HCT116 (cell line): Measurements from ENCODE around the gene FNDC3B. TPM values are rescaled to one million over a fixed set of nuclear protein-coding genes. Genes with fewer than 3 reads are reported as not detected.

ENCODE experiments used
- ATAC-seq: fragments of 200-7000 bp; cut with Tn5 transposase; 2 replicates; pipeline ENCODE4 v1.9.1; 2020; ENCODE audit warnings: mild to moderate bottlenecking, moderate library complexity
- BruUV-seq: library from RNA; stranded (reverse); fragments of 400-500 nt; replicated peaks from 2 replicates; lab custom pipeline; 2021; lab: Mats Ljungman, UMichigan
- CTCF ChIA-PET: fragments of 300-600 bp; sonication (Branson Sonifier 250); formaldehyde crosslinking; loops from one replicate; lab custom pipeline; 2021; ENCODE audit warnings: antibody characterized with exemption; lab: Charles Lee
- POLR2A ChIA-PET: fragments of 300-600, 350-600 bp; sonication (Branson Sonifier 250); formaldehyde crosslinking; loops from one replicate; lab custom pipeline; 2021; ENCODE audit warnings: antibody characterized with exemption; lab: Charles Lee
- RAD21 ChIA-PET, 2 experiments: fragments of 300-600 bp; sonication (Branson Sonifier 250); formaldehyde crosslinking; loops; one replicate each; lab custom pipeline; 2023; ENCODE audit warnings: low total read pairs in 2 of 2; ENCODE audit not compliant: uncharacterized antibody in 2 of 2, unreplicated experiment in 2 of 2, low non-redundant PET in 1 of 2; lab: Charles Lee
- DNase-seq: peaks from one replicate; pipeline ENCODE4 v3.0.0-alpha.2; 2010; ENCODE audit warnings: low read depth, low spot score
- H2AFZ ChIP-seq: fragments of 200-600 bp; shearing (Covaris generic), sonication (generic); 2 replicates; pipeline ENCODE4 v1.6.1; 2017; ENCODE audit warnings: low read depth, mixed run types, mixed read lengths, antibody characterized with exemption, low read length; ENCODE audit not compliant: poor library complexity, severe bottlenecking
- H3K27ac ChIP-seq: 2 replicates; pipeline ENCODE4 v1.5.1; 2012; ENCODE audit warnings: low read depth, low read length
- H3K27me3 ChIP-seq: fragments of 200-600 bp; sonication (generic); 2 replicates; pipeline ENCODE4 v1.6.1; 2016; ENCODE audit warnings: mixed run types, low read length, mixed read lengths; ENCODE audit not compliant: insufficient read depth
- H3K36me3 ChIP-seq, 2 experiments: fragments of 200-500 bp in 1 of 2; fragments of 200-600 bp in 1 of 2; sonication (Bioruptor generic) in 1 of 2; sonication (generic) in 1 of 2; 2 replicates each; pipeline versions ENCODE4 v1.5.1 to v1.6.1; 2014 to 2016; ENCODE audit warnings: low read length in 2 of 2, inconsistent platforms in 1 of 2, mixed read lengths in 1 of 2, mixed run types in 1 of 2; ENCODE audit not compliant: insufficient read depth in 2 of 2, control insufficient read depth in 1 of 2
- H3K4me1 ChIP-seq, 2 experiments: fragments of 200-600 bp in 1 of 2; sonication (generic) in 1 of 2; 2 replicates each; pipeline versions ENCODE4 v1.5.1 to v1.6.1; 2012 to 2017; ENCODE audit warnings: low read length in 2 of 2, inconsistent platforms in 1 of 2, mild to moderate bottlenecking in 1 of 2, mixed read lengths in 1 of 2, mixed run types in 1 of 2, moderate library complexity in 1 of 2; ENCODE audit not compliant: insufficient read depth in 2 of 2, control insufficient read depth in 1 of 2
- H3K4me2 ChIP-seq: fragments of 200-600 bp; sonication (generic); 2 replicates; pipeline ENCODE4 v1.6.1; 2017; ENCODE audit warnings: mixed run types, low read length, mixed read lengths
- H3K4me3 ChIP-seq, 2 experiments: fragments of 200-600 bp in 1 of 2; sonication (generic) in 1 of 2; replicated peaks in 1 of 2; 2 replicates each; pipeline ENCODE4 v1.5.1; 2011 to 2016; ENCODE audit warnings: low read length in 2 of 2, control low read depth in 1 of 2, low read depth in 1 of 2, mild to moderate bottlenecking in 1 of 2, mixed read lengths in 1 of 2, mixed run types in 1 of 2
- H3K79me2 ChIP-seq: fragments of 200-600 bp; sonication (generic); 2 replicates; pipeline ENCODE4 v1.6.1; 2017; ENCODE audit warnings: mild to moderate bottlenecking, mixed run types, low read length, moderate library complexity, mixed read lengths; ENCODE audit not compliant: insufficient read depth
- H3K9ac ChIP-seq: fragments of 200-600 bp; sonication (generic); 2 replicates; pipeline ENCODE4 v1.6.1; 2016; ENCODE audit warnings: low read length, mixed read lengths
- H3K9me2 ChIP-seq: fragments of 200-600 bp; sonication (generic), shearing (Covaris generic); 2 replicates; pipeline ENCODE4 v1.6.1; 2017; ENCODE audit warnings: mixed run types, mild to moderate bottlenecking, moderate library complexity; ENCODE audit not compliant: insufficient read depth
- H3K9me3 ChIP-seq, 2 experiments: fragments of 200-500 bp in 1 of 2; fragments of 200-600 bp in 1 of 2; sonication (Bioruptor generic) in 1 of 2; sonication (generic) in 1 of 2; 2 replicates each; pipeline ENCODE4 v1.6.1; 2014 to 2017; ENCODE audit warnings: low read length in 2 of 2, mixed read lengths in 2 of 2, inconsistent platforms in 1 of 2, low read depth in 1 of 2, mild to moderate bottlenecking in 1 of 2, mixed run types in 1 of 2, moderate library complexity in 1 of 2; ENCODE audit not compliant: control insufficient read depth in 1 of 2, insufficient read depth in 1 of 2
- H4K20me1 ChIP-seq: fragments of 200-600 bp; sonication (generic), shearing (Covaris generic); 2 replicates; pipeline ENCODE4 v1.6.1; 2017; ENCODE audit warnings: mixed run types, mild to moderate bottlenecking, moderate library complexity; ENCODE audit not compliant: insufficient read depth
- EGR1 ChIP-seq: IDR thresholded peaks from 2 replicates; pipeline ENCODE4 v1.6.1; 2012; ENCODE audit warnings: low read depth
- EZH2phosphoT487 ChIP-seq: fragments of 200-600 bp; IDR thresholded peaks from 2 replicates; pipeline ENCODE4 v1.6.1; 2018; ENCODE audit warnings: antibody characterized with exemption, borderline replicate concordance
- FOSL1 ChIP-seq: IDR thresholded peaks from 2 replicates; pipeline ENCODE4 v1.6.1; 2012; ENCODE audit warnings: low read depth
- POLR2A ChIP-seq: IDR thresholded peaks from 2 replicates; pipeline ENCODE4 v1.7.0; 2011; ENCODE audit warnings: borderline replicate concordance; ENCODE audit not compliant: insufficient read depth, insufficient read length; ENCODE audit errors: extremely low read depth
- SP1 ChIP-seq: IDR thresholded peaks from 2 replicates; pipeline ENCODE4 v1.6.1; 2012; ENCODE audit warnings: low read depth
- SRF ChIP-seq: IDR thresholded peaks from 2 replicates; pipeline ENCODE4 v1.6.1; 2012; ENCODE audit warnings: low read depth
- TCF7L2 ChIP-seq: IDR thresholded peaks from 2 replicates; pipeline ENCODE4 v1.7.0; 2011; ENCODE audit warnings: borderline replicate concordance, inconsistent platforms; ENCODE audit not compliant: insufficient read depth, insufficient read length; ENCODE audit errors: extremely low read depth
- YY1 ChIP-seq: IDR thresholded peaks from 2 replicates; pipeline ENCODE4 v1.6.1; 2011; ENCODE audit warnings: low read length, low read depth, moderate library complexity, mild to moderate bottlenecking; ENCODE audit not compliant: insufficient replicate concordance; ENCODE audit errors: extremely low read depth
- ZFX ChIP-seq: fragments of 450-650 bp; IDR thresholded peaks from 2 replicates; pipeline ENCODE4 v1.6.1; 2017
- ZNF274 ChIP-seq: fragments of 200-500 bp; sonication (Bioruptor generic); IDR thresholded peaks from 2 replicates; pipeline ENCODE4 v1.6.1; 2014; ENCODE audit warnings: mild to moderate bottlenecking, low read depth, low read length, inconsistent platforms
- intact Hi-C: fragments of 100-400 bp; cut with micrococcal nuclease; formaldehyde crosslinking; loops from 2 replicates; pipeline ENCODE4 v1.10.0; 2022
- total RNA-seq: library from RNA; stranded (reverse); gene quantifications from one replicate; pipeline ENCODE4 v1.2.1, GENCODE V29; 2021; ENCODE audit not compliant: unreplicated experiment
- TF ChIP-seq, protein P1 (sequence below): IDR thresholded peaks from 2 replicates; pipeline ENCODE4 v1.6.1; 2012; ENCODE audit warnings: low read depth
- TF ChIP-seq, protein P2 (sequence below): IDR thresholded peaks from 2 replicates; pipeline ENCODE4 v1.6.1; 2011; ENCODE audit warnings: mild to moderate bottlenecking, low read length, moderate library complexity; ENCODE audit not compliant: insufficient replicate concordance; ENCODE audit errors: extremely low read depth
- TF ChIP-seq, protein P3 (sequence below): IDR thresholded peaks from 2 replicates; pipeline ENCODE4 v1.6.1; 2012

FNDC3B gene
- total RNA-seq, 1 experiment from 2014 or later: 45.7 TPM

DNA sequence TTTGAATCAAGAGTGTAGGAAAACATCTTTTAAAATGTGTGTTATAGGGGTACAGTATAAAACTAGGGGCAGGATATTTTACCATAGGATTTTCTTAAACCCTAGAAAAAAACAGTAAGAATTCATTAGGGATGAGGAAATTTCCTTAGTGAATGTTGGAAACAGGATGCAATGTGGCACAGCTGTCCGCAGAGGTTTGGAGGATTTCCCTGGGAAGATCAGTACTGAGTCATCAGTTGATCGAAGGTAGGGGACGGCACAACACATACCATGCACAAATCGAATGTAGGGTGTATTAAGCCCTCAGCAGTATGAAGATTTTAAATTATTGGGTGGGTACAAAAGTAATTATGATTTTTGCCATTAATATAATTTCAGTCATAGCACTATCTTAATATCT is 49.9 kb downstream of the FNDC3B start (continued):
- TF ChIP-seq, protein P1, sequence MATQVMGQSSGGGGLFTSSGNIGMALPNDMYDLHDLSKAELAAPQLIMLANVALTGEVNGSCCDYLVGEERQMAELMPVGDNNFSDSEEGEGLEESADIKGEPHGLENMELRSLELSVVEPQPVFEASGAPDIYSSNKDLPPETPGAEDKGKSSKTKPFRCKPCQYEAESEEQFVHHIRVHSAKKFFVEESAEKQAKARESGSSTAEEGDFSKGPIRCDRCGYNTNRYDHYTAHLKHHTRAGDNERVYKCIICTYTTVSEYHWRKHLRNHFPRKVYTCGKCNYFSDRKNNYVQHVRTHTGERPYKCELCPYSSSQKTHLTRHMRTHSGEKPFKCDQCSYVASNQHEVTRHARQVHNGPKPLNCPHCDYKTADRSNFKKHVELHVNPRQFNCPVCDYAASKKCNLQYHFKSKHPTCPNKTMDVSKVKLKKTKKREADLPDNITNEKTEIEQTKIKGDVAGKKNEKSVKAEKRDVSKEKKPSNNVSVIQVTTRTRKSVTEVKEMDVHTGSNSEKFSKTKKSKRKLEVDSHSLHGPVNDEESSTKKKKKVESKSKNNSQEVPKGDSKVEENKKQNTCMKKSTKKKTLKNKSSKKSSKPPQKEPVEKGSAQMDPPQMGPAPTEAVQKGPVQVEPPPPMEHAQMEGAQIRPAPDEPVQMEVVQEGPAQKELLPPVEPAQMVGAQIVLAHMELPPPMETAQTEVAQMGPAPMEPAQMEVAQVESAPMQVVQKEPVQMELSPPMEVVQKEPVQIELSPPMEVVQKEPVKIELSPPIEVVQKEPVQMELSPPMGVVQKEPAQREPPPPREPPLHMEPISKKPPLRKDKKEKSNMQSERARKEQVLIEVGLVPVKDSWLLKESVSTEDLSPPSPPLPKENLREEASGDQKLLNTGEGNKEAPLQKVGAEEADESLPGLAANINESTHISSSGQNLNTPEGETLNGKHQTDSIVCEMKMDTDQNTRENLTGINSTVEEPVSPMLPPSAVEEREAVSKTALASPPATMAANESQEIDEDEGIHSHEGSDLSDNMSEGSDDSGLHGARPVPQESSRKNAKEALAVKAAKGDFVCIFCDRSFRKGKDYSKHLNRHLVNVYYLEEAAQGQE: no peak
- TF ChIP-seq SRF (no peak), FOSL1 (no peak), ZNF274 (no peak)
- TF ChIP-seq, protein P2, sequence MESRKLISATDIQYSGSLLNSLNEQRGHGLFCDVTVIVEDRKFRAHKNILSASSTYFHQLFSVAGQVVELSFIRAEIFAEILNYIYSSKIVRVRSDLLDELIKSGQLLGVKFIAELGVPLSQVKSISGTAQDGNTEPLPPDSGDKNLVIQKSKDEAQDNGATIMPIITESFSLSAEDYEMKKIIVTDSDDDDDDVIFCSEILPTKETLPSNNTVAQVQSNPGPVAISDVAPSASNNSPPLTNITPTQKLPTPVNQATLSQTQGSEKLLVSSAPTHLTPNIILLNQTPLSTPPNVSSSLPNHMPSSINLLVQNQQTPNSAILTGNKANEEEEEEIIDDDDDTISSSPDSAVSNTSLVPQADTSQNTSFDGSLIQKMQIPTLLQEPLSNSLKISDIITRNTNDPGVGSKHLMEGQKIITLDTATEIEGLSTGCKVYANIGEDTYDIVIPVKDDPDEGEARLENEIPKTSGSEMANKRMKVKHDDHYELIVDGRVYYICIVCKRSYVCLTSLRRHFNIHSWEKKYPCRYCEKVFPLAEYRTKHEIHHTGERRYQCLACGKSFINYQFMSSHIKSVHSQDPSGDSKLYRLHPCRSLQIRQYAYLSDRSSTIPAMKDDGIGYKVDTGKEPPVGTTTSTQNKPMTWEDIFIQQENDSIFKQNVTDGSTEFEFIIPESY: no peak

DNA sequence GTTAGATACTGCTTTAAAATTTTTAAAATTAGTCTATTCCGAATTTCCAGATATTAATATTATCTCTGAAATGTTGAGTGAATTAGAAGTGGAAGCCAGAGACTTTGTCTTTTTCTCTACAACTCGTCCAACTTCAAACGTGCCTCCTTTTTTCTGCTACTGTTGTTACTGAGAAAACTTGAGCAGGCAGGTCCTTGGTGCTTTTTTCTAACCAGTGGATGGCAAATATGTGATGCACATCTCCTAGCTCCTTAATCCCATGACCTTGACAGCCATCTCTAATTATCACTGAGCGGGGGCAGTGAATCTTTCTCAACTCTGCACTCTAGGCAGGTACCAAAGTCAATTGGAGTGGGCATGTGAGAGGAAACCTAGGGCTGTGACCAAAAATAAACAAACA is 50.7 kb downstream of the FNDC3B start:
- DNase-seq (no peak), ATAC-seq (no peak)
- H3K9me2 ChIP-seq: no peaks in the 10 kb centered on the region
- H3K9me3 ChIP-seq: no peaks in the 10 kb centered on the region
- no peak overlapping the region for H3K4me2 ChIP-seq
- ChIA-PET POLR2A (no interaction called here), RAD21 (no interaction called here), CTCF (no interaction called here)
- no peak overlapping the region for H3K4me3 ChIP-seq
- no peaks in the 10 kb centered on the region for H4K20me1 ChIP-seq
- 0 out of 4 replicates have a peak, but pooled peaks cover 4% of the 10 kb centered on the region in 2 experiments for H3K4me1 ChIP-seq
- peaks cover 37% of the 10 kb centered on the region for H3K79me2 ChIP-seq
- H2AFZ ChIP-seq: no peak overlapping the region
- no peaks in the 10 kb centered on the region for H3K27me3 ChIP-seq
- intact Hi-C loops: no loop called here
- no peak overlapping the region for H3K9ac ChIP-seq
- no peak overlapping the region for H3K27ac ChIP-seq
- BruUV-seq: no TSS peak
- no peaks in the 10 kb centered on the region for H3K36me3 ChIP-seq
- TF ChIP-seq EZH2phosphoT487 (no peak), SP1 (no peak), POLR2A (no peak), YY1 (no peak), TCF7L2 (no peak), ZFX (no peak), EGR1 (no peak)
- TF ChIP-seq, protein P3, sequence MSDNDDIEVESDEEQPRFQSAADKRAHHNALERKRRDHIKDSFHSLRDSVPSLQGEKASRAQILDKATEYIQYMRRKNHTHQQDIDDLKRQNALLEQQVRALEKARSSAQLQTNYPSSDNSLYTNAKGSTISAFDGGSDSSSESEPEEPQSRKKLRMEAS: no peak
- TF ChIP-seq, protein P1: no peak
- TF ChIP-seq, protein P2: no peak
